ENCODE data around the gene FCRL6. TPM values are rescaled to one million over a fixed set of nuclear protein-coding genes. Genes with fewer than 3 reads are reported as not detected.

Gene FCRL6
- total and polyA plus RNA-seq, 5 experiments from 2014 or later: 2.1 to 127 (median 2.1) TPM

- Mint-ChIP-seq H3K4me1 (peaks cover 40 to 61% (median 58%) of the 10 kb centered on the region in 4 donors), H3K9me3 (peaks cover 0 to 35% (median 9%) of the 10 kb centered on the region in 9 donors), H3K27ac (peak overlapping the region in 4 of 10 donors; percentile 42 to 67 (median 48)), H3K36me3 (peaks cover 0 to 15% (median 15%) of the 10 kb centered on the region in 3 donors), H3K4me3 (peak overlapping the region in 6 of 10 donors; percentile 1 to 64 (median 43)), H3K27me3 (no peaks in the 10 kb centered on the region)
- ATAC-seq (no peak), DNase-seq (no peak)
- POLR2A ChIA-PET: no interaction called here
These were observed 27.1 kb downstream of the FCRL6 start for GRCh38 chr1:159829273-159829634.

GRCh38 chr1:159829822-159830465 lies 27.8 kb downstream of the FCRL6 start:
- POLR2A ChIA-PET: no interaction called here
- no peaks in the 10 kb centered on the region for H3K27me3 Mint-ChIP-seq
- ATAC-seq: no peak
- peaks cover 0 to 15% (median 15%) of the 10 kb centered on the region in 3 donors for H3K36me3 Mint-ChIP-seq
- peaks cover 33 to 54% (median 51%) of the 10 kb centered on the region in 4 donors for H3K4me1 Mint-ChIP-seq
- DNase-seq: no peak
- H3K9me3 Mint-ChIP-seq: peaks cover 0 to 35% (median 9%) of the 10 kb centered on the region in 9 donors
- peak overlapping the region in 1 of 10 donors; percentile 53 for H3K27ac Mint-ChIP-seq
- H3K4me3 Mint-ChIP-seq: peak overlapping the region in 1 of 10 donors; percentile 45

GRCh38 chr1:159830722-159831121 lies 28.6 kb downstream of the FCRL6 start:
- Mint-ChIP-seq H3K27me3 (no peaks in the 10 kb centered on the region), H3K36me3 (peaks cover 4 to 17% (median 15%) of the 10 kb centered on the region in 3 donors), H3K27ac (peak overlapping the region in 1 of 10 donors; percentile 14), H3K4me1 (peaks cover 27 to 47% (median 43%) of the 10 kb centered on the region in 4 donors), H3K4me3 (no peak overlapping the region), H3K9me3 (peaks cover 0 to 35% (median 9%) of the 10 kb centered on the region in 9 donors)
- DNase-seq (no peak), ATAC-seq (no peak)
- POLR2A ChIA-PET: no interaction called here

GRCh38 chr1:159831412-159832141 lies 29.4 kb downstream of the FCRL6 start:
- Mint-ChIP-seq H3K36me3 (peaks cover 8 to 24% (median 15%) of the 10 kb centered on the region in 3 donors), H3K9me3 (peaks cover 0 to 30% (median 9%) of the 10 kb centered on the region in 9 donors), H3K4me3 (no peak overlapping the region), H3K4me1 (peaks cover 18 to 38% (median 34%) of the 10 kb centered on the region in 4 donors), H3K27me3 (no peaks in the 10 kb centered on the region), H3K27ac (peak overlapping the region in 1 of 10 donors; percentile 12)
- ATAC-seq (no peak), DNase-seq (no peak)
- POLR2A ChIA-PET: no interaction called here

GRCh38 chr1:159832309-159832708 lies 30.1 kb downstream of the FCRL6 start:
- DNase-seq: no peak
- POLR2A ChIA-PET: no interaction called here

GRCh38 chr1:159835356-159835755 lies 33.2 kb downstream of the FCRL6 start:
- peaks cover 4 to 32% (median 20%) of the 10 kb centered on the region in 3 donors for H3K36me3 Mint-ChIP-seq
- no peak overlapping the region for H3K4me3 Mint-ChIP-seq
- DNase-seq: no peak
- peak overlapping the region in 2 of 10 donors; percentile 32 to 81 for H3K27ac Mint-ChIP-seq
- no peak for ATAC-seq
- POLR2A ChIA-PET: no interaction called here
- H3K4me1 Mint-ChIP-seq: peaks cover under 1 to 5% (median 1%) of the 10 kb centered on the region in 4 donors
- H3K27me3 Mint-ChIP-seq: no peaks in the 10 kb centered on the region
- peaks cover 0 to under 1% (median 0%) of the 10 kb centered on the region in 9 donors for H3K9me3 Mint-ChIP-seq

More at GRCh38 chr1:159832309-159832708, 30.1 kb downstream of the FCRL6 start:
- Mint-ChIP-seq H3K4me1 (peaks cover 11 to 31% (median 27%) of the 10 kb centered on the region in 4 donors), H3K27me3 (no peaks in the 10 kb centered on the region), H3K4me3 (no peak overlapping the region), H3K9me3 (peaks cover 0 to 23% (median 9%) of the 10 kb centered on the region in 9 donors), H3K27ac (peak overlapping the region in 1 of 10 donors; percentile 49), H3K36me3 (peaks cover 15 to 29% (median 15%) of the 10 kb centered on the region in 3 donors)
- no peak for ATAC-seq

GRCh38 chr1:159835862-159836525 lies 33.8 kb downstream of the FCRL6 start:
- H3K27ac Mint-ChIP-seq: no peak overlapping the region
- peaks cover 4 to 32% (median 20%) of the 10 kb centered on the region in 3 donors for H3K36me3 Mint-ChIP-seq
- no peaks in the 10 kb centered on the region for H3K27me3 Mint-ChIP-seq
- H3K4me1 Mint-ChIP-seq: peaks cover 0 to 5% (median under 1%) of the 10 kb centered on the region in 4 donors
- no peak overlapping the region for H3K4me3 Mint-ChIP-seq
- ATAC-seq (no peak), DNase-seq (no peak)
- POLR2A ChIA-PET: no interaction called here
- no peaks in the 10 kb centered on the region for H3K9me3 Mint-ChIP-seq

- POLR2A ChIA-PET: interaction anchor here (0.9 kb wide), 1 partner anchor 11 kb away, joined by 3 read pairs; no protein-coding TSS in a partner anchor
- DNase-seq (no peak), ATAC-seq (no peak)
- H3K9me3 Mint-ChIP-seq: no peaks in the 10 kb centered on the region
- no peak overlapping the region for H3K4me3 Mint-ChIP-seq
- H3K27ac Mint-ChIP-seq: peak overlapping the region in 2 of 10 donors; percentile 42 to 57
- peaks cover 0 to 3% (median 0%) of the 10 kb centered on the region in 5 donors for H3K27me3 Mint-ChIP-seq
- peaks cover 2 to 30% (median 23%) of the 10 kb centered on the region in 3 donors for H3K36me3 Mint-ChIP-seq
- peaks cover 0 to 7% (median 2%) of the 10 kb centered on the region in 4 donors for H3K4me1 Mint-ChIP-seq
These were observed 36.6 kb downstream of the FCRL6 start for GRCh38 chr1:159838715-159839114.

GRCh38 chr1:159839116-159839849 lies 37.1 kb downstream of the FCRL6 start:
- peaks cover 0 to 7% (median 2%) of the 10 kb centered on the region in 4 donors for H3K4me1 Mint-ChIP-seq
- no peaks in the 10 kb centered on the region for H3K9me3 Mint-ChIP-seq
- DNase-seq (no peak), ATAC-seq (no peak)
- H3K36me3 Mint-ChIP-seq: peaks cover 0 to 28% (median 23%) of the 10 kb centered on the region in 3 donors
- POLR2A ChIA-PET: interaction anchor here (0.9 kb wide), 1 partner anchor 12 kb away, joined by 3 read pairs; no protein-coding TSS in a partner anchor
- H3K4me3 Mint-ChIP-seq: no peak overlapping the region
- H3K27me3 Mint-ChIP-seq: peaks cover 0 to 5% (median 0%) of the 10 kb centered on the region in 5 donors
- peak overlapping the region in 3 of 10 donors; percentile 7 to 57 (median 42) for H3K27ac Mint-ChIP-seq

GRCh38 chr1:159841749-159842148 lies 39.6 kb downstream of the FCRL6 start:
- H3K27me3 Mint-ChIP-seq: peaks cover 0 to 6% (median 0%) of the 10 kb centered on the region in 5 donors
- H3K9me3 Mint-ChIP-seq: no peaks in the 10 kb centered on the region
- peaks cover 0 to 10% (median 4%) of the 10 kb centered on the region in 4 donors for H3K4me1 Mint-ChIP-seq
- no peak overlapping the region for H3K4me3 Mint-ChIP-seq
- DNase-seq (no peak), ATAC-seq (no peak)
- POLR2A ChIA-PET: no interaction called here
- peak overlapping the region in 2 of 10 donors; percentile 20 to 51 for H3K27ac Mint-ChIP-seq
- peaks cover 0 to 17% (median 13%) of the 10 kb centered on the region in 3 donors for H3K36me3 Mint-ChIP-seq

GRCh38 chr1:159843459-159843858 lies 41.3 kb downstream of the FCRL6 start:
- no peak for ATAC-seq
- peaks cover 0 to 6% (median 0%) of the 10 kb centered on the region in 5 donors for H3K27me3 Mint-ChIP-seq
- peaks cover 0 to 6% (median 3%) of the 10 kb centered on the region in 3 donors for H3K36me3 Mint-ChIP-seq
- POLR2A ChIA-PET: no interaction called here
- H3K27ac Mint-ChIP-seq: no peak overlapping the region
- no peak for DNase-seq
- peaks cover 0 to 13% (median 8%) of the 10 kb centered on the region in 4 donors for H3K4me1 Mint-ChIP-seq
- H3K9me3 Mint-ChIP-seq: no peaks in the 10 kb centered on the region
- H3K4me3 Mint-ChIP-seq: no peak overlapping the region

Data from naive thymus-derived CD8-positive, alpha-beta T cell (primary cell).